Hepatocyte (in vitro differentiated cells): ENCODE results near the gene CEACAM1. TPM values are rescaled to one million over a fixed set of nuclear protein-coding genes. Genes with fewer than 3 reads are reported as not detected.
"Not testable (repeated sequence)": the region's sequence is repeated elsewhere in the genome, so short reads cannot be mapped to it uniquely, and the experiment has no call there.

Source experiments
- DNase-seq: peaks from one replicate; pipeline ENCODE4 v3.0.0-alpha.2; 2016; ENCODE audit warnings: low spot score
- H2AFZ ChIP-seq: fragments of 200-600 bp; sonication (generic); 2 replicates; pipeline ENCODE4 v1.6.0; 2016; ENCODE audit warnings: antibody characterized with exemption, mild to moderate bottlenecking
- H3K27ac ChIP-seq: fragments of 200-600 bp; sonication (generic); 2 replicates; pipeline ENCODE4 v1.5.1; 2016; ENCODE audit warnings: mild to moderate bottlenecking
- H3K27me3 ChIP-seq: fragments of 200-600 bp; sonication (generic); 2 replicates; pipeline ENCODE4 v1.6.1; 2016
- H3K36me3 ChIP-seq: fragments of 200-600 bp; sonication (generic); replicated peaks from 2 replicates; pipeline ENCODE4 v1.5.1; 2016; ENCODE audit warnings: low read depth; ENCODE audit not compliant: insufficient read depth
- H3K4me1 ChIP-seq: fragments of 200-600 bp; sonication (generic); 2 replicates; pipeline ENCODE4 v1.5.1; 2016; ENCODE audit warnings: mild to moderate bottlenecking, moderate library complexity; ENCODE audit not compliant: insufficient read depth
- H3K4me2 ChIP-seq: fragments of 200-600 bp; sonication (generic); 2 replicates; pipeline ENCODE4 v1.6.0; 2016
- H3K4me3 ChIP-seq: fragments of 200-600 bp; sonication (generic); 2 replicates; pipeline ENCODE4 v1.5.1; 2016; ENCODE audit warnings: mild to moderate bottlenecking
- H3K79me2 ChIP-seq: fragments of 200-600 bp; sonication (generic); 2 replicates; pipeline ENCODE4 v1.6.0; 2017; ENCODE audit warnings: mild to moderate bottlenecking
- H3K9me2 ChIP-seq: fragments of 200-600 bp; sonication (generic); replicated peaks from 2 replicates; pipeline ENCODE4 v1.6.0; 2017; ENCODE audit warnings: mild to moderate bottlenecking; ENCODE audit not compliant: insufficient read depth
- H3K9me3 ChIP-seq: fragments of 200-600 bp; sonication (generic); 2 replicates; pipeline ENCODE4 v1.5.1; 2016; ENCODE audit warnings: low read depth, mild to moderate bottlenecking
- H4K20me1 ChIP-seq: fragments of 200-600 bp; sonication (generic); 2 replicates; pipeline ENCODE4 v1.6.0; 2016; ENCODE audit warnings: mild to moderate bottlenecking; ENCODE audit not compliant: insufficient read depth, poor library complexity, severe bottlenecking
- CTCF ChIP-seq: fragments of 200-600 bp; sonication (generic); IDR thresholded peaks from 2 replicates; pipeline ENCODE4 v1.5.1; 2016; ENCODE audit warnings: antibody characterized with exemption, mild to moderate bottlenecking; ENCODE audit not compliant: poor library complexity
- EZH2 ChIP-seq: fragments of 200-600 bp; sonication (generic); IDR thresholded peaks from 2 replicates; pipeline ENCODE4 v1.6.1; 2016; ENCODE audit warnings: antibody characterized with exemption, mild to moderate bottlenecking, borderline replicate concordance
- EZH2phosphoT487 ChIP-seq: fragments of 200-600 bp; sonication (generic); IDR thresholded peaks from one replicate; pipeline ENCODE4 v1.6.1; 2018; ENCODE audit warnings: antibody characterized with exemption, mild to moderate bottlenecking, low read depth, moderate library complexity; ENCODE audit not compliant: unreplicated experiment, severe bottlenecking
- WGBS: methylation state at CpG from one replicate; pipeline ENCODE4 v1.1.6; 2016; ENCODE audit warnings: low lambda C conversion rate; ENCODE audit errors: missing lambda C conversion rate; 5-methylcytosine and 5-hydroxymethylcytosine counted together
- polyA plus RNA-seq: library from polyadenylated mRNA; unstranded; fragments of >200 nt; fragmentation: Nextera tagmentation; extraction: Ambion mirVana; gene quantifications from 2 replicates; pipeline ENCODE4 v1.2.1, GENCODE V29; 2016
- total RNA-seq: library from RNA; depleted of rRNA; stranded (reverse); fragments of >200 nt; gene quantifications from 2 replicates; pipeline ENCODE4 v1.2.3, GENCODE V29; 2014

Gene CEACAM1
- total and polyA plus RNA-seq, 2 experiments from 2014 or later = 7.1 to 20.8 TPM

DNA sequence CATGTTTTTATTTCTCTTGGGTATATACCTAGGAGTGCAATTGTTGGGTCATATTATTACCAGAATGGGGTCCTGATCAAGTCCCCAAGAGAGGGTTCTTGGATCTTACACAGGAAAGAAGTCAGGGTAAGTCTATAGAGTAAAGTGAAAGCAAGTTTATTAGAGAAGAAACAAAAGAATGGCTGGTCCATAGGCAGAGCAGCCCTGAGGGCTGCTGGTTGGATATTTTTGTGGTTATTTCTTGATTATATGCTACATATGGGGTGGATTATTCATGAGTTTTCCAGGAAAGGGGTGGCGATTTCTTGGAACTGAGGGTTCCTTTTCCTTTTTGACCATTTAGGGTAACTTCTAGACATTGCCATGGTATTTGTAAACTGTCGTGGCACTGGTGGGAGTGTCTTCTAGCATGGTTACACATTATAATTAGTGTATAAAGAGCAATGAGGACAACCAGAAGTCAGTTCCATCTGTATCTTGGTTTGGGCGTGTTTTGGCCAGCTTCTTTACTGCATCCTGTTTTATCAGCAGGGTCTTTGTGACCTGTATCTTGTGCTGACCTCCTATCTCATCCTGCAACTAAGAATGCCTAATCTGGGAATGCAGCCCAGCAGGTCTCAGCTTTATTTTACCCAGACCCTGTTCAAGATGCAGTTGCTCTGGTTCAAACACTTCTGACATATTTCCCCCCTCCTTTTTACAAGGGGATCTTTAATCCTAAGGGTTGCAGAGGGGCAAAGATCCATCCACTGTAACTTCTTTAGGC, 41.1 kb downstream of the CEACAM1 start:
- DNase-seq = no peak
- Histone ChIP-seq H3K4me1 (no peaks in the 10 kb centered on the region), H3K79me2 (no peaks in the 10 kb centered on the region), H4K20me1 (no peaks in the 10 kb centered on the region), H3K9me2 (no peaks in the 10 kb centered on the region), H3K9me3 (no peaks in the 10 kb centered on the region), H3K4me2 (no peak overlapping the region), H3K27ac (no peak overlapping the region), H3K4me3 (no peak overlapping the region), H2AFZ (no peak overlapping the region), H3K27me3 (no peaks in the 10 kb centered on the region), H3K36me3 (no peaks in the 10 kb centered on the region)
- 68% methylated on average over 3 of the region's 3 CpGs for WGBS
- no peak for TF ChIP-seq CTCF
- TF ChIP-seq EZH2phosphoT487 = no peak
- no peak for TF ChIP-seq EZH2

GRCh38 chr19:42485036-42485435, 43.2 kb downstream of the CEACAM1 start:
- not testable (repeated sequence) for H3K27ac ChIP-seq, H3K9me2 ChIP-seq, H3K4me1 ChIP-seq, H3K4me2 ChIP-seq, H4K20me1 ChIP-seq, H3K36me3 ChIP-seq, DNase-seq, H3K79me2 ChIP-seq, H3K9me3 ChIP-seq, H2AFZ ChIP-seq, H3K4me3 ChIP-seq, H3K27me3 ChIP-seq
- 81% methylated on average over 4 of the region's 4 CpGs for WGBS

- TF ChIP-seq EZH2phosphoT487 = no peak
- TF ChIP-seq CTCF = no peak
- TF ChIP-seq EZH2 = no peak
These were observed 47.8 kb downstream of the CEACAM1 start for GRCh38 chr19:42480335-42481095.

GRCh38 chr19:42479736-42480135, 48.5 kb downstream of the CEACAM1 start:
- H3K27ac ChIP-seq = no peak overlapping the region
- H3K36me3 ChIP-seq = no peaks in the 10 kb centered on the region
- H3K4me1 ChIP-seq = peaks cover 7% of the 10 kb centered on the region
- no peak overlapping the region for H3K4me2 ChIP-seq
- H2AFZ ChIP-seq = no peak overlapping the region
- no peak for TF ChIP-seq EZH2phosphoT487
- TF ChIP-seq CTCF = no peak
- no peak for TF ChIP-seq EZH2
- H3K9me2 ChIP-seq = no peaks in the 10 kb centered on the region
- no peaks in the 10 kb centered on the region for H4K20me1 ChIP-seq
- no peaks in the 10 kb centered on the region for H3K79me2 ChIP-seq
- no peak overlapping the region for H3K4me3 ChIP-seq
- H3K9me3 ChIP-seq = no peaks in the 10 kb centered on the region
- 98% methylated on average over 9 of the region's 9 CpGs for WGBS
- no peaks in the 10 kb centered on the region for H3K27me3 ChIP-seq
- no peak for DNase-seq

More at GRCh38 chr19:42480335-42481095, 47.8 kb downstream of the CEACAM1 start:
- Histone ChIP-seq H3K27me3 (no peaks in the 10 kb centered on the region), H3K9me2 (no peaks in the 10 kb centered on the region), H3K4me2 (peak overlapping the region; percentile 50), H4K20me1 (no peaks in the 10 kb centered on the region), H3K4me1 (peaks cover 7% of the 10 kb centered on the region), H3K9me3 (no peaks in the 10 kb centered on the region), H2AFZ (no peak overlapping the region), H3K79me2 (no peaks in the 10 kb centered on the region), H3K27ac (peak overlapping the region; percentile 74), H3K4me3 (no peak overlapping the region), H3K36me3 (no peaks in the 10 kb centered on the region)
- peak; percentile 62 for DNase-seq
- 23% methylated on average over 7 of the region's 7 CpGs for WGBS
